Measurements from ENCODE around the gene PRMT6.
"Not testable (repeated sequence)": the region's sequence is repeated elsewhere in the genome, so short reads cannot be mapped to it uniquely, and the experiment has no call there.

PRMT6 gene

DNA sequence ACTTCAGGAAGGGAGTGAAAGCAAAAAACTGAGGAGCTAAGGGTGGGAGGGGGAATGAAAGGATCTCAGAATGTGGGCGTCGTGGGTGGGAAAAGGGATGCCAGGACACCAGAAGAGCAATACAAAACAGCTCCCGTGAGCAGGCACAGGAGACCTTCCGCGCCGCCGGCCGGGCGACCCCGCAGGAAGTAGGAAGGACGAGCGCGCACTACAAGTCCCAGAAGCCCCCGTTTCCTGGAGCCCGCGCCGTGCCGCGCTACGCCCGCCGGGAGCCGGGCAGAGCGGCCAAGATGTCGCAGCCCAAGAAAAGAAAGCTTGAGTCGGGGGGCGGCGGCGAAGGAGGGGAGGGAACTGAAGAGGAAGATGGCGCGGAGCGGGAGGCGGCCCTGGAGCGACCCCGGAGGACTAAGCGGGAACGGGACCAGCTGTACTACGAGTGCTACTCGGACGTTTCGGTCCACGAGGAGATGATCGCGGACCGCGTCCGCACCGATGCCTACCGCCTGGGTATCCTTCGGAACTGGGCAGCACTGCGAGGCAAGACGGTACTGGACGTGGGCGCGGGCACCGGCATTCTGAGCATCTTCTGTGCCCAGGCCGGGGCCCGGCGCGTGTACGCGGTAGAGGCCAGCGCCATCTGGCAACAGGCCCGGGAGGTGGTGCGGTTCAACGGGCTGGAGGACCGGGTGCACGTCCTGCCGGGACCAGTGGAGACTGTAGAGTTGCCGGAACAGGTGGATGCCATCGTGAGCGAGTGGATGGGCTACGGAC, at the start of gene PRMT6:
PRMT6 (plus strand) TSS at position 249 of the 771 bp plus-strand sequence; CDS start at position 291, 42 bp downstream.
- Mint-ChIP-seq H3K36me3 (ENCODE audit: insufficient read depth) (peaks cover 11% of the 10 kb centered on the region), H3K27me3 (no peaks in the 10 kb centered on the region), H3K27ac (ENCODE audit: low read depth) (peak within 1 kb of the TSS; percentile 96), H3K4me1 (peaks cover 25% of the 10 kb centered on the region), H3K4me3 (peak within 1 kb of the TSS; percentile 100), H3K9me3 (no peaks in the 10 kb centered on the region)
- ATAC-seq (replicated peaks; ENCODE audit: extremely low read depth, poor library complexity, severe bottlenecking) (peak; percentile 92), DNase-seq (ENCODE audit: low spot score in 2 of 2) (peak; percentile 60)

DNA sequence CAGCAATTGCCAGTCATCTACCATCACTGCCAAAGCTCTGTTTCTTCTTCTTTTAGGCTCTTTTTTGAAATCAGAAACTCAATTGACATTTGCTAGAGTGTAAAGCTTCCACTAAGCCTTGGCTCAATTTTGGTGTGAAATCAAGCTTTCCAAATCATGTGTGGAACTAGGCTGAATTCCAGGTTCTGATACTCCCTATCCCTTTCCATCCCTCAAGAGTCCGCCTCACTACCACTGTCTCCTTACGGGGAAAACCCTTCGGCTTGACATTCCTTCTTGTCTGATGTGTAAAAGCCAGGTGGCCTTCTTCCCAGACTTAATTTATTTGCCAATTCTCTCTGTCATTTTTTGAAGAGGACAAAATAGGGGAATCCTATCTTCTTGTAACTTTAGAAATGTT, 47.2 kb upstream of the PRMT6 start:
- H3K4me3 Mint-ChIP-seq: no peak overlapping the region
- peaks cover 13% of the 10 kb centered on the region for H3K27me3 Mint-ChIP-seq
- no peaks in the 10 kb centered on the region for H3K4me1 Mint-ChIP-seq
- DNase-seq (ENCODE audit: low spot score in 2 of 2) (no peak), ATAC-seq (replicated peaks; ENCODE audit: extremely low read depth, poor library complexity, severe bottlenecking) (no peak)
- no peaks in the 10 kb centered on the region for H3K36me3 Mint-ChIP-seq (ENCODE audit: insufficient read depth)
- H3K9me3 Mint-ChIP-seq: no peaks in the 10 kb centered on the region
- no peak overlapping the region for H3K27ac Mint-ChIP-seq (ENCODE audit: low read depth)

DNA sequence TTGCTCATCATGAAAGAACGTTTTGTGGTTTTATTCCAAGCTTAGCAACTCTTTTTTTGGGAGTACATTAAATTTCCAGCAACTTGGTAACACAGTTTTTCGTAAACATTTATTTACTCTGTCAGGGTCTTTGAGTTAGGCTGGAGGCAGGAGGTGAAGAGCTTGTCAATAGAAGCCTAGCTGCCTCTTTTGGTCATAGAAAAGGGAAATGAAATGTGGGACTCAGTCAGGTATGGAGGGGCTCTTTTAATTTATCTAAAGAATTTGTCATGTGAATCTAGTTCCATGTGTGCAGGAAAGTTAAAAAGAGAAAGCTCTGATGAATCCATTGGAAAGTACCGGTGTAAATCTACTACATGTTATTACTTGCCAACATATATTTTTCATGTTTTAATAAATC, 45.9 kb upstream of the PRMT6 start:
- no peak overlapping the region for H3K27ac Mint-ChIP-seq (ENCODE audit: low read depth)
- no peaks in the 10 kb centered on the region for H3K4me1 Mint-ChIP-seq
- no peak overlapping the region for H3K4me3 Mint-ChIP-seq
- H3K36me3 Mint-ChIP-seq (ENCODE audit: insufficient read depth): no peaks in the 10 kb centered on the region
- H3K9me3 Mint-ChIP-seq: no peaks in the 10 kb centered on the region
- DNase-seq (ENCODE audit: low spot score in 2 of 2) (no peak), ATAC-seq (replicated peaks; ENCODE audit: extremely low read depth, poor library complexity, severe bottlenecking) (no peak)
- peaks cover 22% of the 10 kb centered on the region for H3K27me3 Mint-ChIP-seq

DNA sequence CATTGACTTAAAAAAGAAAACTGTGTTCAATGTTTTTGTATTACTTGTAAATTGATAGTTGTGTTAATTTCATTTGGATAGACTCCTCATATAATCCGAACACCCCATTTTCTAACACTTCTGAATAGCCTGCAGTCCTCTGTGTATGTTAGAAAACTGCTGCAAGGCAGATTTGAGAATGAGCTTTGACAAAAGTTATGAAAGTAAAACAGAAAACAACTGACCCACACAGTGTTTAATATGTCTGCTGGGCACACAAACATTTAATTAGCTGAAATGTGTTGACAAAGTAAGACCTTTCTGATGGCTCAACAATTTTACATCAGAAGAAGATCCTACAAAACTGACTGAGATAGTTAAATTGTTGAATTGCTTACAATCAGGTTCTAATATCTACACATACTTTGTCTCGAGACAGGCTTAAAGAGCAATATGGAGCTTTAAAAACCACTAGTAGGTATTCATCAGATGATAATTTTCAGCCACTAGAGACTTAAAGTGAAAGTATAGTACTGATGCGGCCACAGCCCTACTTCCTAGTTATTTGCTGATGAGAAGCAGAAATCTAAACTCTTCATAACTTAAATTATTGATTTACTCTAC, 40.0 kb upstream of the PRMT6 start:
- no peak overlapping the region for H3K4me3 Mint-ChIP-seq
- no peaks in the 10 kb centered on the region for H3K9me3 Mint-ChIP-seq
- H3K36me3 Mint-ChIP-seq (ENCODE audit: insufficient read depth): no peaks in the 10 kb centered on the region
- H3K27ac Mint-ChIP-seq (ENCODE audit: low read depth): no peak overlapping the region
- peaks cover 9% of the 10 kb centered on the region for H3K27me3 Mint-ChIP-seq
- ATAC-seq (replicated peaks; ENCODE audit: extremely low read depth, poor library complexity, severe bottlenecking) (no peak), DNase-seq (ENCODE audit: low spot score in 2 of 2) (no peak)
- H3K4me1 Mint-ChIP-seq: no peaks in the 10 kb centered on the region

DNA sequence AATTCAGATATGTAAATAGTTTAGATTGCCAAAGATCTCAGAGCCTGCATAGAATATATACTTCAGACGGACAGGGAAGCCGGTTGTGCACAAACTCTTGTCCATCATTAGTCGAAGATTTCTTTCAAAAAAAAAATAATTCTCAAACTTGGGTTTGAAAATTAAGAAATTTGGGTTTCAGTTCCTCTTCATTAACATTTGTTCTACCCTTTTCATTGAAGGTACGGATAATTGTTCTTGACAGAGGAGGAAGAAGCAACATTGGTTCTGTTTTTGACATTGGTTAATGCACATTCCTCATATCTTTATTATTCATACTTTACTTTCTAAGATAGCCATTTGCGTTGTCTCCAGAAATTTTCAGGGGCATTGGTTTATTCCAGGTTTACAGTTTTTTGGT, 38.0 kb upstream of the PRMT6 start:
- Mint-ChIP-seq H3K27me3 (peaks cover 22% of the 10 kb centered on the region), H3K36me3 (ENCODE audit: insufficient read depth) (no peaks in the 10 kb centered on the region), H3K27ac (ENCODE audit: low read depth) (no peak overlapping the region), H3K9me3 (no peaks in the 10 kb centered on the region), H3K4me1 (no peaks in the 10 kb centered on the region), H3K4me3 (no peak overlapping the region)
- no peak for DNase-seq (ENCODE audit: low spot score in 2 of 2)
- ATAC-seq (replicated peaks; ENCODE audit: extremely low read depth, poor library complexity, severe bottlenecking): no peak

DNA sequence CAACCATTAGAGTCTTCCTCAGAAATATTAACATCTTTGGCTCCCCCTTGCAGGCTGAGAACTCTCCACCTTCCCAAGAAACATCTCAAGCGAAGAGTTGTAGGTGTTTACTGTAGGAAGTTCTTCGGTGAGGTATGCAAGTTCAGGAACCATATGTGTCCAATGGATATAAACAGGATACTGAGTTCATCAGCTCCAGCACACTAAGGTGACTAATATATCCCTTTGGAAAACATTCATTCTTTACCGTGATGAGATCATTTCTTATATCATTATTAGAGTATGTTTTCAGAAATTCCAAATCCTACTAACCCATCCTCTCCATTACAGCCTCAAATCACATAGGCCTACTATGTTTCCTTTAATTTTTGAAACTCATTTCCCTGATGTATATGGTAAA, 37.3 kb upstream of the PRMT6 start:
- H3K9me3 Mint-ChIP-seq: no peaks in the 10 kb centered on the region
- no peaks in the 10 kb centered on the region for H3K36me3 Mint-ChIP-seq (ENCODE audit: insufficient read depth)
- H3K4me3 Mint-ChIP-seq: no peak overlapping the region
- H3K27ac Mint-ChIP-seq (ENCODE audit: low read depth): no peak overlapping the region
- no peak for ATAC-seq (replicated peaks; ENCODE audit: extremely low read depth, poor library complexity, severe bottlenecking)
- no peak for DNase-seq (ENCODE audit: low spot score in 2 of 2)
- peaks cover 22% of the 10 kb centered on the region for H3K27me3 Mint-ChIP-seq
- no peaks in the 10 kb centered on the region for H3K4me1 Mint-ChIP-seq

DNA sequence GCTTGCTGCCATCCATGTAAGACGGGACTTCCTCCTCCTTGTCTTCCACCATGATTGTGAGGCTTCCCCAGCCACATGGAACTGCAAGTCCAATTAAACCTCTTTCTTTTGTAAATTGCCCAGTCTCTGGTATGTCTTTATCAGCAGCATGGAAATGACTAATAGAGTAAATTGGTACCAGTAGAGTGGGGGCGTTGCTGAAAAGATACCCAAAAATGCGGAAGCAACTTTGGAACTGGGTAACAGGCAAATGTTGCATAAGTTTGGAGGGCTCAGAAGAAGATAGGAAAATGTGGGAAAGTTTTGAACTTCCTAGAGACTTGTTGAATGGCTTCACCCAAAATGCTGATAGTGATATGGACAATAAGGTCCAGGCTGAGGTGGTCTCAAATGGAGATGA, 17.6 kb upstream of the PRMT6 start:
- H3K4me3 Mint-ChIP-seq; ATAC-seq (replicated peaks; ENCODE audit: extremely low read depth, poor library complexity, severe bottlenecking); H3K36me3 Mint-ChIP-seq (ENCODE audit: insufficient read depth); DNase-seq (ENCODE audit: low spot score in 2 of 2); H3K27ac Mint-ChIP-seq (ENCODE audit: low read depth); H3K4me1 Mint-ChIP-seq; H3K9me3 Mint-ChIP-seq: not testable (repeated sequence)
- H3K27me3 Mint-ChIP-seq: peaks cover 53% of the 10 kb centered on the region

DNA sequence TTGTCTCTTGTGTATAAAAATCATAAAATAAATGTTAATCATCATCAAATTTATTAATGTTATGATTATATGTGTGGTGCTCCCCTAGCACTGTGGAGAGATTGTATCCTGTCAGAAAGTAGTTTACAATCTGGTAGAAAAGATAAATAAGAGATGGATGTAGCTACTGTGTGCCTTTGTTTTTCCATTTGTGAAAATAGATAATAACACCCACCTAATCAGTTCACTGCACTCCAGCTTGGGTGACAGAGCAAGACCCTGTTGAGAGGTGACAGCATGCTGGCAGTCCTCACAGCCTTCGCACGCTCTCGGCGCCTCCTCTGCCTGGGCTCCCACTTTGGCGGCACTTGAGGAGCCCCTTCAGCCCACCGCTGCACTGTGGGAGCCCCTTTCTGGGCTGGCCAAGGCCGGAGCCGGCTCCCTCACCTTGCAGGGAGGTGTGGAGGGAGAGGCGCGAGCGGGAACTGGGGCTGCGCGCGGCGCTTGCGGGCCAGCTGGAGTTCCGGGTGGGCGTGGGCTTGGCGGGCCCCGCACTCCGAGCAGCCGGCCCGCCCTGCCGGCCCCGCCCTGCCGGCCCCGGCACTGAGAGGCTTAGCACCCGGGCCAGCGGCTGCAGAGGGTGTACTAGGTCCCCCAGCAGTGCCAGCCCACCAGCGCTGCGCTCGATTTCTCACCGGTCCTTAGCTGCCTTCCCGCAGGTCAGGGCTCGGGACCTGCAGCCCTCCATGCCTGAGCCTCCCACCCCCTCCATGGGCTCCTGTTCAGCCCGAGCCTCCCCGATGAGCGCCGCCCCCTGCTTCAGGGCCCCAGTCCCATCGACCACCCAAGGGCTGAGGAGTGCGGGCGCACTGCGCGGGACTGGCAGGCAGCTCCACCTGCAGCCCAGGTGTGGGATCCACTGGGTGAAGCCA, 11.9 kb upstream of the PRMT6 start:
- not testable (repeated sequence) for H3K9me3 Mint-ChIP-seq; H3K4me1 Mint-ChIP-seq; H3K4me3 Mint-ChIP-seq; ATAC-seq (replicated peaks; ENCODE audit: extremely low read depth, poor library complexity, severe bottlenecking); H3K27ac Mint-ChIP-seq (ENCODE audit: low read depth); H3K36me3 Mint-ChIP-seq (ENCODE audit: insufficient read depth); DNase-seq (ENCODE audit: low spot score in 2 of 2)
- H3K27me3 Mint-ChIP-seq: peaks cover 46% of the 10 kb centered on the region

DNA sequence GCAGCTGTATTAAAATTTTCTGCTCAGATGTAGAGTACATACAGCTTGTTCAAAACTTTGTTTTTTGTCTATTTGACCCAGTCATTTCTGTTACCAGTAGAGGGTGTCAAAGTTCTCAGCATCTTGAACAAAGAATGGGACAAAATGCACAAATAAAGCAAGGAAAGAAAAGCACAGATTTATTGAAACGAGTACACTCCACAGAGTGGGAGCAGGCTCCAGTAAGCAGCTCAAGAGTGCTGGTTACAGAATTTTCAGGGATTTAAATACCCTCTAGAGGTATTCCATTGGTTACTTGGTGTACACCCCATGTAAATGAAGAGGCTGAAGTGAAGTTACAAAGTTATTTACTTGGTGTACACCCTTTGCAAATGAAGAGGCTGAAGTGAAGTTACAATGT, 8.9 kb upstream of the PRMT6 start:
- Mint-ChIP-seq H3K27ac (ENCODE audit: low read depth) (no peak overlapping the region), H3K4me3 (no peak overlapping the region), H3K27me3 (peaks cover 33% of the 10 kb centered on the region), H3K4me1 (no peaks in the 10 kb centered on the region), H3K36me3 (ENCODE audit: insufficient read depth) (no peaks in the 10 kb centered on the region), H3K9me3 (no peaks in the 10 kb centered on the region)
- ATAC-seq (replicated peaks; ENCODE audit: extremely low read depth, poor library complexity, severe bottlenecking) (no peak), DNase-seq (ENCODE audit: low spot score in 2 of 2) (no peak)

DNA sequence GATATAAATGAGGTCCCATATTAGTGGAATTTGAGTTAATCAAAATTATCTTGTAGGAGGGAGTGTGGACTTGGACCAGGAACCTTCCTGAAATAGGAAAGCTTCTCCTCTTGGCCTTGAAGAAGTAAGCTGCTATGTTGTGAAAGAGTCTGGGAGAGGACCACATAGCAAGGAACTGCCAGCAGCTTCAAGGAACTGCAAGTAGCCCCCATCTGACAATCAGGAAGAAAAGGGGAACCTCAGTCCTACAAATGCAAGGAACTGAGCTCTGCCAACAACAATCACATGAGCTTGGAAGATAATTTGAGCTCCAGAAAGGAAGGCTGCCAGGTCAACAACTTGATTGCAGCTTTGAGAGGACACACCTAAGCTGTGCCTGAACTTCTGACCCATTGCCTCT, 8.2 kb upstream of the PRMT6 start:
- DNase-seq (ENCODE audit: low spot score in 2 of 2) (no peak), ATAC-seq (replicated peaks; ENCODE audit: extremely low read depth, poor library complexity, severe bottlenecking) (no peak)
- Mint-ChIP-seq H3K27ac (ENCODE audit: low read depth) (no peak overlapping the region), H3K27me3 (peaks cover 26% of the 10 kb centered on the region), H3K4me3 (no peak overlapping the region), H3K9me3 (no peaks in the 10 kb centered on the region), H3K4me1 (no peaks in the 10 kb centered on the region), H3K36me3 (ENCODE audit: insufficient read depth) (no peaks in the 10 kb centered on the region)

DNA sequence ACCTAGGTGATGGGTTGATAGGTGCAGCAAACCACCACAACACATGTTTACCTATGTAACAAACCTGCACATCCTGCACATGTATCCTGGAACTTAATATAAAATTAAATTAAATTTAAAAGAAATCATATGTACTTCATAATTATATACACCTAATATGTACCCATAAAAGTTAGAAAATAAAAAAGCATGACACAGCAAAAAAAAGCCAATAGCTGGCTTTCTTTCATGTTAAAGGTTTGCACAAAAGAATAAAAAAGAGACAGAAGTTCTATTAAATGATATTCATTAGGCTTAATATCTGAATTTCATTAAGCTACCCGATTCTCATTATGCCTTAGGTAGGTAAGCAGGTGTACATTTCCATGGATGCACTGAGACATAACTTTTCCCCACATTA, 5.2 kb upstream of the PRMT6 start:
- peaks cover 18% of the 10 kb centered on the region for H3K27me3 Mint-ChIP-seq
- no peak overlapping the region for H3K4me3 Mint-ChIP-seq
- no peak for DNase-seq (ENCODE audit: low spot score in 2 of 2)
- H3K9me3 Mint-ChIP-seq: no peaks in the 10 kb centered on the region
- H3K27ac Mint-ChIP-seq (ENCODE audit: low read depth): no peak overlapping the region
- peaks cover under 1% of the 10 kb centered on the region for H3K4me1 Mint-ChIP-seq
- no peak for ATAC-seq (replicated peaks; ENCODE audit: extremely low read depth, poor library complexity, severe bottlenecking)
- peaks cover under 1% of the 10 kb centered on the region for H3K36me3 Mint-ChIP-seq (ENCODE audit: insufficient read depth)

DNA sequence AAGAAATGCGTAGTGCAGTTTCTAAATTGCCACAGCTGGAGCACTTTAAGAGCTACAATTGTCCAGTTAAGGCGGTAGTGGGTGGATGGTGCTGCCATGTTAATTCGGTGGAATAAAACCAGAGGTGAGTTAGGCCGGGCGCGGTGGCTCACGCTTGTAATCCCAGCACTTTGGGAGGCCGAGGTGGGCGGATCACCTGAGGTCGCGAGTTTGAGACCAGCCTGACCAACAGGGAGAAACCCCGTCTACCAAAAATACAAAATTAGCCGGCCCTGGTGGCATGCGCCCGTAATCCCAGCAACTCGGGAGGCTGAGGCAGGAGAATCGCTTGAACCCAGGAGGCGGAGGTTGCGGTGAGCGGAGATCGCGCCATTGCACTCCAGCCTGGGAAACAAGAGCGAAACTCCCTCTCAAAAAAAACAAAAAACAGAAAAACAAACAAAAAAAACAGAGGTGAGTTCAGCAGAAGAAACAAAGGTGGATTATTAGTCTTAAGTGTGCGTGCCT, 502 bp upstream of the PRMT6 start:
- H3K36me3 Mint-ChIP-seq (ENCODE audit: insufficient read depth); H3K27me3 Mint-ChIP-seq: not testable (repeated sequence)
- H3K27ac Mint-ChIP-seq (ENCODE audit: low read depth): peak overlapping the region; percentile 96

More for the DNA sequence above, 502 bp upstream of the PRMT6 start:
- peaks cover 25% of the 10 kb centered on the region for H3K4me1 Mint-ChIP-seq
- not testable (repeated sequence) for ATAC-seq (replicated peaks; ENCODE audit: extremely low read depth, poor library complexity, severe bottlenecking); DNase-seq (ENCODE audit: low spot score in 2 of 2); H3K9me3 Mint-ChIP-seq
- H3K4me3 Mint-ChIP-seq: peak overlapping the region; percentile 100

All from central memory CD8-positive, alpha-beta T cell (primary cell).